Umbilical cord (tissue), 2 donors: ENCODE data around the gene LRRTM1. TPM values are rescaled to one million over a fixed set of nuclear protein-coding genes. Genes with fewer than 3 reads are reported as not detected.
A peak's percentile ranks its signal among the peaks of the same experiment; 100 is the strongest.

ENCODE experiments used
- DNase-seq: peaks from one replicate; pipeline ENCODE4 v3.0.0-alpha.2; 2015; ENCODE audit warnings: low spot score
- total RNA-seq: library from RNA; depleted of rRNA; stranded (reverse); fragments of >200 nt; gene quantifications from one replicate; pipeline ENCODE4 v1.2.3, GENCODE V29; 2014; ENCODE audit warnings: low replicate concordance; ENCODE audit not compliant: insufficient read depth

The LRRTM1 gene
- 1.4 TPM for total RNA-seq

GRCh38 chr2:80303909-80304837 is at the start of gene LRRTM1:
Gene LRRTM1, minus strand, starts transcription at chr2:80304752. Its CDS starts 933 bp downstream, at chr2:80303819.
- peak; percentile 57 for DNase-seq

- no peak for DNase-seq
Measured at GRCh38 chr2:80351231-80351630, 46.7 kb upstream of the LRRTM1 start.

- no peak for DNase-seq
Measured at GRCh38 chr2:80348953-80349352, 44.4 kb upstream of the LRRTM1 start.

GRCh38 chr2:80348078-80348477 is 43.5 kb upstream of the LRRTM1 start:
- no peak for DNase-seq

GRCh38 chr2:80340022-80340421 is 35.5 kb upstream of the LRRTM1 start:
- peak; percentile 17 for DNase-seq

- no peak for DNase-seq
Measured at GRCh38 chr2:80338794-80339193, 34.2 kb upstream of the LRRTM1 start.

GRCh38 chr2:80335411-80335810 is 30.9 kb upstream of the LRRTM1 start:
- DNase-seq, result no peak

- DNase-seq, result no peak
Measured at GRCh38 chr2:80333886-80334285, 29.3 kb upstream of the LRRTM1 start.

GRCh38 chr2:80330527-80331450 is 26.2 kb upstream of the LRRTM1 start:
- no peak for DNase-seq

GRCh38 chr2:80329491-80329890 is 24.9 kb upstream of the LRRTM1 start:
- no peak for DNase-seq

GRCh38 chr2:80328159-80328571 is 23.6 kb upstream of the LRRTM1 start:
- no peak for DNase-seq

GRCh38 chr2:80326861-80327260 is 22.3 kb upstream of the LRRTM1 start:
- DNase-seq, result no peak

- peak; percentile 49 for DNase-seq
Measured at GRCh38 chr2:80326214-80326613, 21.7 kb upstream of the LRRTM1 start.

GRCh38 chr2:80324525-80324924 is 20.0 kb upstream of the LRRTM1 start:
- DNase-seq, result no peak

- DNase-seq, result no peak
Measured at GRCh38 chr2:80323610-80324009, 19.1 kb upstream of the LRRTM1 start.

GRCh38 chr2:80322958-80323357 is 18.4 kb upstream of the LRRTM1 start:
- no peak for DNase-seq

GRCh38 chr2:80322311-80322920 is 17.9 kb upstream of the LRRTM1 start:
- no peak for DNase-seq

- DNase-seq, result no peak
Measured at GRCh38 chr2:80312282-80312839, 7.8 kb upstream of the LRRTM1 start.

GRCh38 chr2:80311304-80311703 is 6.8 kb upstream of the LRRTM1 start:
- peak; percentile 33 for DNase-seq

- peak; percentile 24 for DNase-seq
Measured at GRCh38 chr2:80303006-80303908, 1.3 kb downstream of the LRRTM1 start.
